ENCODE results near the gene CCR9. TPM values are rescaled to one million over a fixed set of nuclear protein-coding genes. Genes with fewer than 3 reads are reported as not detected.

CCR9 gene
- total RNA-seq, 2 experiments from 2014 or later: 19.4 to 21.6 TPM

DNA sequence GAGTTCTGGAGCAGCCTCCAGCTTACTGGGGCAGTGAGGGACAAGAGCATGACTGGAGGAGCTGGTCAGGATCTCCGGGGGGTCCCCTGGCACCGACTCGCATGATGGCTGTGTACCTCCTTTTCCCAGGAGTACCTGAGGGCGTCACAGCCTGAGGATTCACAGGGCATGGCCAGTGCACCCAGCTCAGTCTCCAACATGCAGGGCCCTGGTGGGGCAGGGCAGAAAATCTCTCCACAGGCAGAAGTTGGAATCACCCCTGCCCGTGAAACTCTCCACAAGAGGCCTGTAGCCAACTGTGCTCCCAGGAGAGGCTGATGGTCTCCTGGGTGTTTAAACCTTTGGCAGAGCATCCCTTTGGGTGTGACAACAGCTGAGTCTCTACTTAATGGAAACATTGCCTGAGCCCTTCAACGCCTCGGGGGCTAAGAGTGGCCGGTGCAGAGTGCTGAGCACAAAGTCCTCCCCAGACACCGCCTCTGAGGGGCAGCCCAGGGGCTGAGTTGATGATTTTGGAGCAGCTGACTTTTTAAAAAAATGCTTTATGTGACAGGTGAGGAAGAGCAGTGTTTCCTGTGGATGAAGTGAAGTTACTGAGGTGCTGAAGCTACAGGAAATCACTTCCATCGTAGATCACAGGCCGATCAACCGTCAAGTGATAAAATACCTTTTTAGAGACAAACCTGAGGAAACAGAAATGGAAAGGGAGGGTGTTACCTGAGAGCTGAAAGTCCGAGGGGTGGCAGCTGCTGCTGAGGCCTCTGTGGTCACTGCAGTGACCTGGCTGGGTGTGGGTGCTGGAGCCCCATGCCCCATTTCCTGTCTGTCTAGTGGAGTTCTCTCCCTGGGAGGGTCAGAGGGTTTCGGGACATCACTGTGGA lies 35.1 kb downstream of the CCR9 start:
- Mint-ChIP-seq H3K9me3 (no peaks in the 10 kb centered on the region), H3K4me1 (peaks cover 12% of the 10 kb centered on the region), H3K36me3 (peaks cover 38% of the 10 kb centered on the region), H3K27ac (peak overlapping the region; percentile 70), H3K27me3 (no peaks in the 10 kb centered on the region), H3K4me3 (no peak overlapping the region)
- peak; percentile 34 for ATAC-seq (ENCODE audit: low read depth)
- POLR2A ChIA-PET: interaction anchor here (0.5 to 1.6 kb wide), 3 partner anchors 13 to 399 kb away, joined by 3 to 4 read pairs (median 3); no protein-coding TSS in a partner anchor
- DNase-seq: no peak

- DNase-seq: no peak
- POLR2A ChIA-PET: interaction anchor here (1.6 kb wide), 1 partner anchor 14 kb away, joined by 4 read pairs; no protein-coding TSS in a partner anchor
- H3K4me3 Mint-ChIP-seq: no peak overlapping the region
- no peak for ATAC-seq (ENCODE audit: low read depth)
- H3K4me1 Mint-ChIP-seq: peaks cover 9% of the 10 kb centered on the region
- peak overlapping the region; percentile 70 for H3K27ac Mint-ChIP-seq
- peaks cover 39% of the 10 kb centered on the region for H3K36me3 Mint-ChIP-seq
- no peaks in the 10 kb centered on the region for H3K27me3 Mint-ChIP-seq
- no peaks in the 10 kb centered on the region for H3K9me3 Mint-ChIP-seq
Observed at GRCh38 chr3:45922039-45922326, 35.6 kb downstream of the CCR9 start.

- Mint-ChIP-seq H3K27me3 (no peaks in the 10 kb centered on the region), H3K4me3 (no peak overlapping the region), H3K36me3 (peaks cover 47% of the 10 kb centered on the region), H3K27ac (no peak overlapping the region), H3K9me3 (no peaks in the 10 kb centered on the region), H3K4me1 (peaks cover 9% of the 10 kb centered on the region)
- POLR2A ChIA-PET: no interaction called here
- no peak for ATAC-seq (ENCODE audit: low read depth)
- DNase-seq: no peak
Observed at GRCh38 chr3:45922950-45923590, 36.7 kb downstream of the CCR9 start.

DNA sequence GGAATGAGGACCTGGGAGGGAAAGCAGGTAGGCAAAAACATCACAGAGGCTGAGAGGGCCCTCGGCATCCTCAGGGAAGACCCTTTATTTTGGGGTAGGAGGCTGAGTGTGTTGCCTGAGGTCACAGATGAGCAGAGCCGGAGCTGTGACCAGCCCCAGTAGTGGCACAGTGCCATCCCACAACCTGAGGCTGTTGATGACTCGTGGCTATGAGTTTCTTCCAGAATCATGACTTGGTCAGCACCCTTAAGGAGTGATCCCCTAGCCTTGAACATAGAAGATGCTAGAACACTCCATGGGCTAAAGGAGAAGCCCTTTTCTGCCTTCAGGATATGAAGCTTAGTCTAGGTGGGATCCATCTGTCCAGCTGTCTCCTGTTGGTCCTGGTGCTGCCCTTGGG lies 37.4 kb downstream of the CCR9 start:
- H3K36me3 Mint-ChIP-seq: peaks cover 45% of the 10 kb centered on the region
- no peak for ATAC-seq (ENCODE audit: low read depth)
- no peak overlapping the region for H3K27ac Mint-ChIP-seq
- no peaks in the 10 kb centered on the region for H3K9me3 Mint-ChIP-seq
- H3K4me3 Mint-ChIP-seq: no peak overlapping the region
- H3K4me1 Mint-ChIP-seq: peaks cover 9% of the 10 kb centered on the region
- DNase-seq: no peak
- no peaks in the 10 kb centered on the region for H3K27me3 Mint-ChIP-seq
- POLR2A ChIA-PET: interaction anchor here (0.5 kb wide), 1 partner anchor 264 kb away, joined by 5 read pairs; no protein-coding TSS in a partner anchor

DNA sequence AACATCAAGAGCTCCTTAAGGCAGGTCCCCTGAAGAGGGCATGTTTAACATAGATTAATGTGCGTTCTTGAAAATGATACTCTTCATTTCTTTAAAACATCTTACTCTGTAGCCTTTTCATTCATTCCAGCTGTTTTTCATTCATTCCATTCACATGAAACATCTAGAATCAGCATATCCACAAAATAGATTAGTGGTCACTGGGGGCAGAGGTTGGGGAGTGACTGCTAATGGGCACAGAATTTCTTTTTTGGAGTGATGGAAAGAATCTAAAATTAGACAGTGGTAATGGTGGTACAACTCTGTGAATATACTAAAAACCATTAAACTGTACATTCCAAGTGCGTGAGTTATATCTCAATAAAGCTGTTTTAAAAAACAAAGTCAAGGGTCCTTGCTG lies 41.5 kb downstream of the CCR9 start:
- Mint-ChIP-seq H3K36me3 (peaks cover 43% of the 10 kb centered on the region), H3K27ac (no peak overlapping the region)
- POLR2A ChIA-PET: no interaction called here

GRCh38 chr3:45929042-45929679 lies 42.8 kb downstream of the CCR9 start:
- Mint-ChIP-seq H3K9me3 (no peaks in the 10 kb centered on the region), H3K4me1 (peaks cover 3% of the 10 kb centered on the region), H3K27me3 (no peaks in the 10 kb centered on the region), H3K4me3 (no peak overlapping the region), H3K36me3 (peaks cover 41% of the 10 kb centered on the region), H3K27ac (no peak overlapping the region)
- ATAC-seq (ENCODE audit: low read depth) (peak; percentile 90), DNase-seq (peak; percentile 77)
- POLR2A ChIA-PET: interaction anchor here (0.8 kb wide), 1 partner anchor 37 kb away, joined by 3 read pairs; no protein-coding TSS in a partner anchor

More for the DNA sequence above, 41.5 kb downstream of the CCR9 start:
- peaks cover 5% of the 10 kb centered on the region for H3K4me1 Mint-ChIP-seq
- ATAC-seq (ENCODE audit: low read depth) (no peak), DNase-seq (no peak)
- H3K4me3 Mint-ChIP-seq: no peak overlapping the region
- no peaks in the 10 kb centered on the region for H3K9me3 Mint-ChIP-seq
- no peaks in the 10 kb centered on the region for H3K27me3 Mint-ChIP-seq

- no peak overlapping the region for H3K27ac Mint-ChIP-seq
- DNase-seq: no peak
- no peak for ATAC-seq (ENCODE audit: low read depth)
- peaks cover 52% of the 10 kb centered on the region for H3K36me3 Mint-ChIP-seq
- no peak overlapping the region for H3K4me3 Mint-ChIP-seq
- H3K9me3 Mint-ChIP-seq: no peaks in the 10 kb centered on the region
- POLR2A ChIA-PET: no interaction called here
- no peaks in the 10 kb centered on the region for H3K27me3 Mint-ChIP-seq
- H3K4me1 Mint-ChIP-seq: peaks cover 3% of the 10 kb centered on the region
Observed at GRCh38 chr3:45931496-45931895, 45.2 kb downstream of the CCR9 start.

- POLR2A ChIA-PET: no interaction called here
Observed at GRCh38 chr3:45932112-45932511, 45.8 kb downstream of the CCR9 start.

GRCh38 chr3:45933591-45933990 lies 47.2 kb downstream of the CCR9 start:
- Mint-ChIP-seq H3K4me3 (no peak overlapping the region), H3K4me1 (peaks cover 10% of the 10 kb centered on the region), H3K36me3 (peaks cover 48% of the 10 kb centered on the region), H3K27ac (no peak overlapping the region), H3K9me3 (no peaks in the 10 kb centered on the region), H3K27me3 (no peaks in the 10 kb centered on the region)
- ATAC-seq (ENCODE audit: low read depth) (no peak), DNase-seq (no peak)
- POLR2A ChIA-PET: no interaction called here

More at GRCh38 chr3:45932112-45932511, 45.8 kb downstream of the CCR9 start:
- ATAC-seq (ENCODE audit: low read depth) (no peak), DNase-seq (no peak)
- no peak overlapping the region for H3K4me3 Mint-ChIP-seq
- no peaks in the 10 kb centered on the region for H3K9me3 Mint-ChIP-seq
- peaks cover 51% of the 10 kb centered on the region for H3K36me3 Mint-ChIP-seq
- peaks cover 4% of the 10 kb centered on the region for H3K4me1 Mint-ChIP-seq
- no peaks in the 10 kb centered on the region for H3K27me3 Mint-ChIP-seq
- H3K27ac Mint-ChIP-seq: no peak overlapping the region

DNA sequence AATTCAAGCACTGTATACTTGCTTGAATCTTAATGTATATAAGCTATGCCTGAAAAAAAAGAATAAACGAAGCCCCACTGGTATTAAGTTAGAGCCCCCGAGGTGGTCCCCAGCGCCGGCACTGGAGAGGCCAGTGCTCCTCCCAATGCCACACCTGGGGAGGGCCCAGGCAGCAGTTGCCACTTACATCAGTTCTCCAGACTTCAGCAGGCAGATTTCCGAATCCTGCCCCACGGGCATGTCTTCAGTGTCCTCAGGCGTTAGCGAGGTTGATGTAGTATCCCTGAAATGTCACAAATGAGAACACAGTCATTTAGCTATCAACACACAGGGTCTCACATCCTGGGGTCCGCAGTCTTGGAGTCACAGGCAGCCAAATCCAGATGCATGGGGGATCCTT lies 49.9 kb downstream of the CCR9 start:
- Mint-ChIP-seq H3K36me3 (peaks cover 48% of the 10 kb centered on the region), H3K9me3 (no peaks in the 10 kb centered on the region), H3K27me3 (no peaks in the 10 kb centered on the region), H3K4me3 (no peak overlapping the region), H3K27ac (no peak overlapping the region), H3K4me1 (peaks cover 28% of the 10 kb centered on the region)
- POLR2A ChIA-PET: no interaction called here
- no peak for ATAC-seq (ENCODE audit: low read depth)
- no peak for DNase-seq

- no peaks in the 10 kb centered on the region for H3K9me3 Mint-ChIP-seq
- H3K27ac Mint-ChIP-seq: peak overlapping the region; percentile 29
- POLR2A ChIA-PET: no interaction called here
- DNase-seq (no peak), ATAC-seq (ENCODE audit: low read depth) (no peak)
- H3K4me1 Mint-ChIP-seq: peaks cover 34% of the 10 kb centered on the region
- no peak overlapping the region for H3K4me3 Mint-ChIP-seq
- peaks cover 57% of the 10 kb centered on the region for H3K36me3 Mint-ChIP-seq
- no peaks in the 10 kb centered on the region for H3K27me3 Mint-ChIP-seq
Observed at GRCh38 chr3:45937206-45938042, 51.1 kb downstream of the CCR9 start.

GRCh38 chr3:45938043-45938435 lies 51.7 kb downstream of the CCR9 start:
- H3K9me3 Mint-ChIP-seq: no peaks in the 10 kb centered on the region
- peak overlapping the region; percentile 44 for H3K27ac Mint-ChIP-seq
- POLR2A ChIA-PET: interaction anchor here (1.0 to 1.7 kb wide), 5 partner anchors 38 to 138 kb away, joined by 3 to 14 read pairs (median 4); partner anchors contain the start of gene FYCO1
- H3K36me3 Mint-ChIP-seq: peaks cover 59% of the 10 kb centered on the region
- H3K4me3 Mint-ChIP-seq: no peak overlapping the region
- H3K4me1 Mint-ChIP-seq: peaks cover 40% of the 10 kb centered on the region
- DNase-seq: no peak
- ATAC-seq (ENCODE audit: low read depth): no peak
- H3K27me3 Mint-ChIP-seq: no peaks in the 10 kb centered on the region

- no peak overlapping the region for H3K4me3 Mint-ChIP-seq
- H3K4me1 Mint-ChIP-seq: peaks cover 47% of the 10 kb centered on the region
- POLR2A ChIA-PET: interaction anchor here (0.9 to 1.7 kb wide), 8 partner anchors 12 to 138 kb away, joined by 3 to 14 read pairs (median 4); partner anchors contain the start of gene FYCO1
- peak; percentile 72 for DNase-seq
- H3K27me3 Mint-ChIP-seq: no peaks in the 10 kb centered on the region
- H3K9me3 Mint-ChIP-seq: no peaks in the 10 kb centered on the region
- H3K27ac Mint-ChIP-seq: peak overlapping the region; percentile 63
- peak; percentile 67 for ATAC-seq (ENCODE audit: low read depth)
- peaks cover 57% of the 10 kb centered on the region for H3K36me3 Mint-ChIP-seq
Observed at GRCh38 chr3:45938864-45939263, 52.5 kb downstream of the CCR9 start.
